ENCODE results near the gene SPHKAP.

DNA sequence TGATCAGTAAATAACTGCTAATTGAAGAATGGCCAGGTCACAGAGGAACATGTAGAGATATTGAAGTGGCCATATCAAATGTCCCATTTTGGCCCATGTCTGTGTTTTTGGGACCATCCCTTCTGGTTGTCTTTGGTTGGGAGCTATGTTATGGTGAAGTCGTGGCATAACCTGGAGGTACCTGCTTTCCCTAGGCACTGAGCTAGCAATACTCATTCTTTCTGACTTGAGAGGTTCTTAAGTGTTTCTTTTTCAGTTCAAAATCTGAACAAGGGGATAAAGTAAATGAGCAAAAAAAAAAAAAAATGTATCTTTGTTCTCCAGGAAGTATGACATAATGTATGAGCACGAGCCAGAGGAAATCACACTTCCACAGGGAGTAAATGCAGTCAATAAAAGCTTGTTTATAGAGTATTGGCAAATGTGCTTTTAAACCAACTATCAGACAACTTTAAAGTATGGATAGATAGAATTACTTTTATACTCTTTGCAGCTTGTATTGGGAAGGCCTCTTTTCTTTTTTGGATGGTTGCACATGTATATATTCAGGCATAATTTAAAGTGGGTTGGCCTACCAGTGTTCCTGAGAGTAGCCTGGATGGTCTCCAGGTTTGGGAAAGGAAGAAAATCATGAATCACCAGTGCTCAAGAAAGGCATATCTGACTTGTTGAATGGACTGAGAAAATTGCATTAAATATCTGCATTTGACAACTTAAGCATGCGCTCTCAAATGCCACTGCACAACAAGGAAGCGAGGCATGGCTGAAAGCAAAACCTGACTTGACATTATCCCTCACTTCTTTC lies 125.0 kb downstream of the SPHKAP start:
- TF ChIP-seq CTCF (IDR thresholded peaks at IDR 0.05; ENCODE audit: low read length) (no peak), EZH2 (IDR thresholded peaks at IDR 0.05; ENCODE audit: borderline replicate concordance, low read length) (no peak)
